NCI-H1092 treated with DMSO at 0.1 percent for 48 hours (cell line): ENCODE results near the gene RITA1.

Source experiments
- DNase-seq: peaks from one replicate; lab custom pipeline; 2025; lab: John Stamatoyannopoulos, UW

RITA1 gene

GRCh38 chr12:113230315-113231234 is 45.1 kb downstream of the RITA1 start:
- no peak for DNase-seq

GRCh38 chr12:113231235-113232088 is 45.9 kb downstream of the RITA1 start:
- DNase-seq: no peak

GRCh38 chr12:113232089-113232839 is 46.7 kb downstream of the RITA1 start:
- DNase-seq: no peak

GRCh38 chr12:113232840-113233585 is 47.5 kb downstream of the RITA1 start:
- peak; percentile 90 for DNase-seq

- no peak for DNase-seq
Observed at GRCh38 chr12:113233967-113234366, 48.4 kb downstream of the RITA1 start.

- no peak for DNase-seq
Observed at GRCh38 chr12:113234483-113234882, 49.0 kb downstream of the RITA1 start.

GRCh38 chr12:113235976-113236375 is 50.5 kb downstream of the RITA1 start:
- DNase-seq: no peak

- DNase-seq: no peak
Observed at GRCh38 chr12:113236539-113237399, 51.2 kb downstream of the RITA1 start.

GRCh38 chr12:113237748-113238147 is 52.2 kb downstream of the RITA1 start:
- no peak for DNase-seq

- no peak for DNase-seq
Observed at GRCh38 chr12:113238309-113238708, 52.8 kb downstream of the RITA1 start.

- DNase-seq: no peak
Observed at GRCh38 chr12:113239288-113239771, 53.8 kb downstream of the RITA1 start.

- DNase-seq: peak; percentile 75
Observed at GRCh38 chr12:113239811-113240331, 54.4 kb downstream of the RITA1 start.

- no peak for DNase-seq
Observed at GRCh38 chr12:113240395-113240794, 54.9 kb downstream of the RITA1 start.

GRCh38 chr12:113241191-113242025 is 55.9 kb downstream of the RITA1 start:
- DNase-seq: peak; percentile 56
